SH-SY5Y (cell line): Measurements from ENCODE around the gene TIE1.

ENCODE experiments used
- GATA2 ChIP-seq: IDR thresholded peaks from 2 replicates; pipeline ENCODE4 v1.6.1; 2011; ENCODE audit warnings: mild to moderate bottlenecking, low read depth, low read length
- GATA3 ChIP-seq: IDR thresholded peaks from 2 replicates; pipeline ENCODE4 v1.6.1; 2011; ENCODE audit warnings: low read depth, mild to moderate bottlenecking, low read length, moderate library complexity

Gene TIE1

DNA sequence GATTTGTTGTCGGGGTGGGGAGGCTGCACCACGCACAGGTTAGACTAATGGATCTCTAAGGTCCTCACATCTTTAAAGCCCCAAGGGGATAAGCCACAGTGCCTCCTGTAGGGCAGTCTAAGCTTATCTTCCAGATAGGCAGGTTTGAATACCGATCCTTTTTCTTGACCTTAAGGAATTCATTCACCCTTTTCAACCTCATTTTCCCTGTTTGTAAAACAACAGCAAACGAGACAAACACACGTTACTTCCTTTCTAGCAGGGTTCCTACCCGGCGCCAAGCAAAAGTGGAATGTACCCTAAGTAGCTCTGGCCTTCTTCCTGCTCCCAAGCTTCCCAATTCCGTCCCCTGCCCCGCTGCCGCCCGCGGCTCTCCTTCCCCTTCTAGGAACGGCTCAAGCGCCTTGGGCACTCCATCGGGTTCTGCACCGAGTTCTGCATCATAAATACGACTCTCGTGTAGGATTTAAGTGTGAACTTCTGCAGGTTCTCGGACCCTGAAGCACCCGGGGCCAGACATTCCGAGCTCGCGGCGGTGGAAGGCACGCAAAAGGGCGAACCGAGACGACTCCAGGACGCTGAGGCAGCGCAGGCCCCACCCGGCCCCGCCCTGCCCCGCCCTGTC lies 57.5 kb downstream of the TIE1 start:
- TF ChIP-seq GATA2, result no peak
- TF ChIP-seq GATA3, result no peak

DNA sequence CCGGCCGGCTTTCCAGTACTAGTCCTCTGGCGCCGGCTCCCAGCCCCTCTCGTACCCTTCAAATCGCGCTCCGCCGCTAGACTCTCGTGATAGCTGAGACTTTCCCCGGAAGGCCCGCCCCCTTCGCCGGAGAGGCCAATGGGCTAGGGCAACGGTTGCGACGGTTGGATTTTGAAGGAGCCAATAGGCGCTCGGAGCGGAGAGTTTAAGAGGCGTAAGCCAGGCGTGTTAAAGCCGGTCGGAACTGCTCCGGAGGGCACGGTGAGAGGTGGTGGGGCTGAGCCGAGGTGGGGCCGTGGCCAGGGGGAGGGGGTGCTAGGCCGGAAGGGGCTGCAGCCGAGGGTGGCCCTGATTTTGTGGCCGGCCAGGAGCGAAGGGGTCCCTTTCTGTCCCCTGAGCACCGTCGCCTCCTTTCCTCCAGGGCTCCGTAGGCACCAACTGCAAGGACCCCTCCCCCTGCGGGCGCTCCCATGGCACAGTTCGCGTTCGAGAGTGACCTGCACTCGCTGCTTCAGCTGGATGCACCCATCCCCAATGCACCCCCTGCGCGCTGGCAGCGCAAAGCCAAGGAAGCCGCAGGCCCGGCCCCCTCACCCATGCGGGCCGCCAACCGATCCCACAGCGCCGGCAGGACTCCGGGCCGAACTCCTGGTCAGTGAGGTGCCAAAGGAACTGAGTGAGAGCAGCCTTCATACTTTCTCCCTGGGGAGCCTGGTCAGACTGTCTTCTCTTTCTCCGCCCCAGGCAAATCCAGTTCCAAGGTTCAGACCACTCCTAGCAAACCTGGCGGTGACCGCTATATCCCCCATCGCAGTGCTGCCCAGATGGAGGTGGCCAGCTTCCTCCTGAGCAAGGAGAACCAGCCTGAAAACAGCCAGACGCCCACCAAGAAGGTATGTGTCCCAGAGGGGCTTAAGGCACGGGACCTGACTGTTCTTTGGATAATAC lies 58.2 kb downstream of the TIE1 start, which contains the start of gene CDC20:
CDC20 (plus strand) TSS at position 236 of the 948 bp plus-strand sequence; CDS start at position 471, 235 bp downstream.
- TF ChIP-seq GATA2 (no peak), GATA3 (no peak)

DNA sequence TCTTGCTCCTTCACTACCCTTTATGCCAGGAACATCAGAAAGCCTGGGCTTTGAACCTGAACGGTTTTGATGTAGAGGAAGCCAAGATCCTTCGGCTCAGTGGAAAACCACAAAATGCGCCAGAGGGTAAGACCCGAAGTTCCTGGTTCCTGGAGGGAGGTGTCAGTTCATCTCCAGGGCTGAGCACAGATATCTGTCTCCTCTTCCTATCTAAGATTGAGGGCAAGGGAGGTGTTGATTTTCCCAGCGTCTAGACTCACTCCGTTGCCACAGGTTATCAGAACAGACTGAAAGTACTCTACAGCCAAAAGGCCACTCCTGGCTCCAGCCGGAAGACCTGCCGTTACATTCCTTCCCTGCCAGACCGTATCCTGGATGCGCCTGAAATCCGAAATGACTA lies 58.9 kb downstream of the TIE1 start:
- no peak for TF ChIP-seq GATA2
- no peak for TF ChIP-seq GATA3

- TF ChIP-seq GATA3, result no peak
These were observed 59.8 kb downstream of the TIE1 start for GRCh38 chr1:43360616-43361015.

- TF ChIP-seq GATA2 (no peak), GATA3 (no peak)
These were observed 62.6 kb downstream of the TIE1 start for GRCh38 chr1:43363283-43363934.

- TF ChIP-seq GATA2 (no peak), GATA3 (no peak)
These were observed 63.2 kb downstream of the TIE1 start for GRCh38 chr1:43363935-43364525.

DNA sequence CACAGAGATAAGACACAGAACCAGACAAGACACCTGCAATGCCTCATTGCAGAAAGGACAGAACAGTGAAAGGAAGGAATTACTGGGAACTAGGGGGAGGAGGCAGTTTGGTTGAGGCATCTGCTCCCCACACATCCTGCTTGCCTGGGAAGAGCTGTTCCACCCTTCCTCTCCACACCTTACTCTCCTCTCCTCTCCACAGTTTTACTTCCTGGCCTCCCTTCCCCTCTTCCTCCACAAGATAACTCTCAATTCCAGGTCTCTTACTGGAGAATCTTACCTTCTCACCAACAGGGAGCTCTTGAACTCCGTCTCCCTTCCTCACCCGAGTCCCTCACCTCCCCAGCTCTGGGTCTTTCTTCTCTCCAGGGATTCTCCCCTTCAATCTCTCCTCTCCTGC lies 64.9 kb downstream of the TIE1 start:
- no peak for TF ChIP-seq GATA3
- TF ChIP-seq GATA2, result no peak

- TF ChIP-seq GATA2 (no peak), GATA3 (no peak)
These were observed 65.4 kb downstream of the TIE1 start for GRCh38 chr1:43366179-43366578.

GRCh38 chr1:43366601-43367025 lies 65.8 kb downstream of the TIE1 start:
- TF ChIP-seq GATA3 (no peak), GATA2 (no peak)

- TF ChIP-seq GATA3, result no peak
- TF ChIP-seq GATA2, result no peak
These were observed 66.5 kb downstream of the TIE1 start for GRCh38 chr1:43367026-43367903.

GRCh38 chr1:43367904-43368645 lies 67.3 kb downstream of the TIE1 start, which contains the start of gene ELOVL1:
TSS of gene ELOVL1 (minus strand) at chr1:43368011. CDS start at chr1:43365609, 2,402 bp downstream.
- TF ChIP-seq GATA2, result no peak
- TF ChIP-seq GATA3, result no peak

- no peak for TF ChIP-seq GATA2
- TF ChIP-seq GATA3, result no peak
These were observed 67.9 kb downstream of the TIE1 start for GRCh38 chr1:43368646-43369020.
